ENCODE measurements around the gene UNCX.
"Not testable (repeated sequence)": the region's sequence is repeated elsewhere in the genome, so short reads cannot be mapped to it uniquely, and the experiment has no call there.

Gene UNCX

DNA sequence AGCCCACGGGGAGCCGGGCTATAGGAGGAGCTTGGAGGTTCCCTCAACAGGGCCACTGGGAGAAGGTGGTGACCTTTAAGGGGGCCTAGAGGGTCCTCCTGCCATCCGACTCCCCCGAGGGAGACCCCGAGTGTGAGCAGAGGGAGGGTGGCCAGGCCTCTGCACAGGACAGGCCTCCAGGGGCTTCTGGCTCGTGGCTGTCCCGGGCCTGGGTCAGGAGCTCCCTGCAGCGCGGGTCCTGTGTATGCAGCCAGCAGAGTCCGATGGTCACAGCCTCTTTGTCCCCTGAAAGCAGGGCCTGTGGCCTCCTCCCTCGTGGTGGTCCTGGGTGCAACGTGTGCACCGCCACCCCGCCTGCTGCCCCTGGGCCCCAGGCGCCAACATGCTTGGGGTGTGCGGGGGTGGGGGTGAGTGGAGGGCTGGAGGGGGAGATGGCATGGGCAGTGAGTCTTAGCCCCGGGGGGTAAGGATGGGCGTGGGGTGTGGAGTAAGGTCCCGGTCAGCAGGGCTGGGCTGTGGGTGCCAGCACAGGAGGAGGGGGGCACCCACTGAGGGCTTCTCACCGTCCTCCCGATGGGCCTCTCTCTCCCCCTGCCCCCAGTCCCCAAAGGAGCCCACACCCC, 27.1 kb downstream of the UNCX start:
- DNase-seq = no peak

- DNase-seq = no peak
Observed at GRCh38 chr7:1260244-1260635, 27.6 kb downstream of the UNCX start.

DNA sequence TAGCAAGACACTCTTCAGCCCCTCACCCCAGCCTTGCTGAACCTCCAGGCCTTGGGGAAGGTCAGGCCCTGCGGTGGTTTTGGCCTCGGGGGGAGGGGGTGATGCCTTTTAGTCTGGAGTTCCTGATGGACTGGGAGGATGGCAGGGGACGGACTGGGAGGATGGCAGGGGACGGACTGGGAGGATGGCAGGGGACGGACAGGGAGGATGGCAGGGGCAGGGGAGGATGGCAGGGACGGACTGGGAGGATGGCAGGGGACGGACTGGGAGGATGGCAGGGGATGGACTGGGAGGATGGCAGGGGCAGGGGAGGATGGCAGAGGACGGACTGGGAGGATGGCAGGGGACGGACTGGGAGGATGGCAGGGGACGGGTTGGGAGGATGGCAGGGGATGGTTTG, 28.4 kb downstream of the UNCX start:
- not testable (repeated sequence) for DNase-seq

DNA sequence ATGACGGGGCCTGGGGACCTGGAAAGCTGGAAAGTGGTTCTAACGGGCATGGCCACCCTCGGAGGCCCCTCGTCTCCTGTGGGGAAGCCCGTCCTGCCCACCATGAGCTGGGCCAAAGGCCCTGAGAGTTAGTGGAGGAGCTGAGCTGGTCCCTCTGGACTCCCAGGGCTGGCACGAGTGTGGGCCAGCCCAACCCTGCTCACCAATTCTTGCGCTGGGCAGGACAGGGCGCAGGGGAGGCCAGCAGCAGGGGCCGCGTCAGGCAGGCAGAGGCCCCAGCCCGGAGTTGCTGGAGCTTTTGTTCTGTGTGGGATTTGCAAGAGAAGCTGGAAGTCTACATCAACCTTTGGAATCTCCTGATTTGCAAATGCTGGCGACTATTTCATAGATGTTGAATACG, 29.8 kb downstream of the UNCX start:
- no peak for DNase-seq

DNA sequence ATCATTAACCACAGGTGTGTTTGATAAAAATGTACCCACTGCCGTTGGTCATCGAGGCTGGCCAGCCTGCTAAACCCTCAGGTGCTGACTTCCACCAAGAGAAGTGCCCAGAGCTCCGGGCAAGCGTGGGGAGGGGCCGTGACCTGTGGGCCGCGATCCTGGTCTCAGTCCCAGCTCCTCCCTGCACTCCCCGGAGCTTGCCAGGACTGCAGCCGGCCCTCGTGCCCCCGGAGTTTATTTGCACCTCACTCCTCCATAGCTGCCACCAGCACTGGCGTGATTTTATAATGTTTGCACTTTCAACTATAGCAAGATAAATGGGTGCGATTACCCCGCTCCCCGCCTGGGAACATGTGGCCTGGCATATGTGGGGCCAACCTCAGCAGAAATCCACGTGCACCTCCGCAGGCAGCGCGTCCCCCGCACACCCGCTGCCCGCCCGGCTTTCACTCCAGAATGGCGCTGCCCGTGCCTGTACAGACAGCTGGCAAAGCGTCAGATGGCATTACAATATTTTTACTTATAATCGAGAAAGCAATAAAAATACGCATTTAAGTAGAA, 30.8 kb downstream of the UNCX start:
- DNase-seq = no peak

DNA sequence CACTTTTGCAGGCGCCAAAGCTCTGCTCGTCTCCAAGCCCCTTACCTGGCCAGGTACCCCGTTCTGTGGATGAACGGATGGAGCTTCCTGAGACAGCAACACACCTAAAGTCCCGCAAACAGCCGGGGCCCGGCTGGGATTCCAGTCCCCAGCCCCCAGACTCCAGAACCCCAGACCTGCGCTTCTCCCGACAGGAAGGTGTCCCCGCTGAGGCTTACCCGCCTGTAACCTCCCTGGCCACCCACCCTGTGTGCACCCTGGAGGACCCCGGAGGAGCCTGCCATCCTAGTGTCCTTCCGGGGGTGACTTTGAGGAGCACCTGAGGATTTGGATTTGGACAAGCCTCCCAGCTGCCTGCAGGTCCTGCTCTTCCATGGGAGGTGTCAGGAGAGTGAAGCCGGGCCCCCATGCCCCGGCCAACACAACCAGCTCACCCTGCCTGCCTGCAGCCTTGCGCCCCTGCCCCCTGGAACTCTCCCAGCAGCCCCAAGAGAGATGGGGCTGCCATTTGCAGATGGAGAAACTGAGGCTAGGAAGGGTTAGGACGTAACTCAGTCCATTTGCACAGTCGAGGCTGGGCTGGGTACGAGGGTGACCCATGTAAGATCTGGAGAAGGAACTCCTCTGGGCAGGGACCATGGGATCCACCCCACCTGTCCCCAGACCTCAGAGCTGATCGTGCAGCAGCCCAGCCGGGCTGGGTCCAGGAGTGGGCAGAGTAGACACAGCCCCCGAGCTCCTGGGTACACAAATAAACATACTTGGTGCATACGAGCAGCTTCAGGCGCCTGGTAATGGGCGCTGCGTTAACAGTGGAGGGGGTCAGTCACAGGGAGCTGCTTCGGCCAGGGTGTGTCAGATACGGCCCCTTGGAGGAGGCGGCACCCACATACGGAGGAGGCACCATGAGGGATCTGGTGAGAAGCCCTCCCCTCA, 31.9 kb downstream of the UNCX start:
- DNase-seq = no peak

DNA sequence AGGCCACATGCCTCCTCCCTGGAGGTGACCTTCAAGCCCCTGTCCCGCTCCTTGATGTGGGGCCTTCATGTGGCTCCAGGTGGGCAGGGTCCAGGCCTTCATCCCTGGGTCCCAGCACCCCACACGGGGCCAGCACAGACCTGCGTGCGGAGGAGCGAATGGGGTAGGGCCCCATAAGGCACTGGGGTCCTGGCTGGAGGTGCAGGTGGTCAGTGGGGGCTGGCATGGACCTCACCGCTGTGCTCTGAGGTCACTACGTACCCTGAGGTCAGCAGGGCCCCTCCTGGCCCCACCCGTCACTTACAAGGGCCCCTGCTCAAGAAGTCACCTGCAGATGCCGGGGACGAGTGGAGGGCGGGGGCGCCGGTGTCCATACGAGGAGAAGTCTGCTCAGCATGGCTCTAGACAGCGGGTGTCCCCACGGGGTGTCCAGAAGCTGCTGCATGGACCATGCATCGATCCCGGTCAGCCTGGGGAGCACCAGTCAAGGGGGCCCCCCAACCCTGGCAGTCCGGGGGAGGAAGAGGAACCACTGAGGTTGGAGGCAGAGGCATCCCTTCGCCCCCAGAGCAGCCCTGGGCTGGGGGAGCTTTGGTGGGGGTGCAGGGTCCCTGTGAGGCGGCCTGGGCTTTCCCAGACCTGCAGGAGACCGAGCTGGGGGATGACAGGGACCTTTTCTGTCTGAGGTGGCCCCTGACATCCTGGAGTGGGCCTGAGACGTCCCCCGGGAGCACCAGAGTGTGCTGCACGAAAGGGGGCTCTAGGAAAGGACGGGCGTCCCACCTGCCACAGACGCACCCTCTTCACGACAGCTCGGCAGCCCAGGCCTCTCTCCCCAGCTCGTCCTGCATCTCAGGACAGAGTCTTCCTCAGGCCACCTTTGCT, 34.6 kb downstream of the UNCX start:
- no peak for DNase-seq

GRCh38 chr7:1268076-1268815, 35.6 kb downstream of the UNCX start:
- DNase-seq = no peak

GRCh38 chr7:1268866-1269265, 36.2 kb downstream of the UNCX start:
- no peak for DNase-seq

GRCh38 chr7:1269336-1269890, 36.7 kb downstream of the UNCX start:
- DNase-seq = no peak

GRCh38 chr7:1270181-1270580, 37.5 kb downstream of the UNCX start:
- DNase-seq = no peak

- no peak for DNase-seq
Observed at GRCh38 chr7:1271046-1271445, 38.4 kb downstream of the UNCX start.

DNA sequence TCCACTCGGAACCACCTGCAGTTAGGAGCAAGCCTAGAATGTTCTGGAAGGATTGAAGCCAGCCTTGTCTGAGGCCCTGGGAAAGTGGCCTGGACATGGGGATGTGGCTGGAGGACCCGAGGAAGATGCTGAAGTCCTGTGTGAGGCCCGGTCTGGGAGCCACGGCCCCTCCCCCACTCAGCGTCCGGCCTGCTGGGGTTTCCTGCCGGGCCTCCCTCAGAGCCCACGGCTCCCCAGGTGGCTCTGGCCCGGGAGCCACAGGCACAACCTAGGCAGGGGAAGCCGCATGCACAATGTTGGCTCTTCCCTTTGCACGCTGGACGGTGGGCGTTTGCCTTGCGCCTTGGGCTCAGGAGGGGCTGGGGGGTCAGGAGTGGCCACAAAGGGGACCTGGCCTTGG, 39.0 kb downstream of the UNCX start:
- no peak for DNase-seq

DNA sequence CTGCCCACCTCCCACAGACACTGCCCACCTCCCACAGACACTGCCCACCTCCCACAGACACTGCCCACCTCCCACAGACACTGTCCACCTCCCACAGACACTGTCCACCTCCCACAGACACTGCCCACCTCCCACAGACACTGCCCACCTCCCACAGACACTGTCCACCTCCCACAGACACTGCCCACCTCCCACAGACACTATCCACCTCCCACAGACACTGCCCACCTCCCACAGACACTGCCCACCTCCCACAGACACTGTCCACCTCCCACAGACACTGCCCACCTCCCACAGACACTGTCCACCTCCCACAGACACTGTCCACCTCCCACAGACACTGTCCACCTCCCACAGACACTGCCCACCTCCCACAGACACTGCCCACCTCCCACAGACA, 39.5 kb downstream of the UNCX start:
- DNase-seq = not testable (repeated sequence)

DNA sequence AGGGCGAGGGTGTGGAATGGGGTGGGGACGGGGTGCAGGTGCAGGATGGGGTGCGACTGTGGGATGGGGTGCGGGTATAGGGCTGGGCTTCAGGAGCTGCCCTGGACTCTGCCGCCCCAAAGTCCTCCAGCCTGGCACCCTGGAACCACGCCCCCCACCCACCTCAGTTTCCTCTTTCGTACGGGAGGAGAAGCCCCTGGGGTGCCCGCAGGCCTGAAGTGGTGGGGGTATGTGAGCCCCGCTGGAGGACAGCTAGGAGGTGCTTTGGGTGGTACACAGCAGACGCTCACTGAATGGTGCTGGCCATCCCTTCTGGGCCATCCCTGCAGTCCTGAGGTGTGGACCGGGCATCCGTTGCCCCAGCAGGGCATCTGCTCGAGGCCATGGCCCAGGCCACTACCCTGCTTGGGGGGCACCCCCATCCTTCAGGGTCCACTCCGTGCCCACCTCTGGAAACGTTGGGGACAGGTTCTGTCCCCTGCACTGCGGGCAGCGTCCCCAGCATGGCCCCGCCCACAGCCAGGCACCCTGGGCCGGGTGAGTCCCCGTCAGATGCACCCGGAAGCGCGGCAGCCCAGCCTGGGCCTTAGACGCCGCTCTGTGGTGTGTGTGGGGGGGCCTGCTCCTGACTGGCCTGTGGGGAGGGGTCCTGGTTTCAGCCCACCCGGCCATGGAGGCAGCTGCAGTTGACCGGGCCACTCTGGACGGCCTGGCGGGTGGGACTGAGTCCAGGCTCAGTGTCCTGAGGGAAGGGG, 41.6 kb downstream of the UNCX start:
- DNase-seq = no peak

DNA sequence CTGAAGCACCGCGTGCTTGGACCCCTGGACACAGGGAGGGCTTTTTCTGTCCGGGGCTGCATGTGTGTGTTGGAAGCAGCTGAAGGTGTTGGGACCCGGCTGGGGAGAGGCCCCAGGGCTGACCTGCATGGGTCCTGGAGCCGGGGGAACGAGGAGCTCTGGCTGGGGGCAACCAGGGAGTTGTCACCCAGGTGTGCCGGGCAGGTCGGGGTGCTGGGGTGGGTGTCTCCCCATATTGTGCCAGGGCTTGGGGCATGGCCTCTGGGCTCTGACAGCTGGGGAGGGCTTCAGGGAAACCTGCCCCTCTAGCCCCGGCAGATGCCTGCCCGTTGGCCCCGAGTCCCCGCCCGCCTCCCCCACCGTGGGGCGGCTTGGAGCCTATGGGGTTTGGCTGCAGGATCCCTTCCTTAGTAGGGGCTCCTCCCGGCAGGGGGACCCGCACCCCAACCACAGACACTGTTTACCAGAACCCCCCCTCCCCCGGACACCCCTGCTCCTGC, 42.3 kb downstream of the UNCX start:
- no peak for DNase-seq

DNA sequence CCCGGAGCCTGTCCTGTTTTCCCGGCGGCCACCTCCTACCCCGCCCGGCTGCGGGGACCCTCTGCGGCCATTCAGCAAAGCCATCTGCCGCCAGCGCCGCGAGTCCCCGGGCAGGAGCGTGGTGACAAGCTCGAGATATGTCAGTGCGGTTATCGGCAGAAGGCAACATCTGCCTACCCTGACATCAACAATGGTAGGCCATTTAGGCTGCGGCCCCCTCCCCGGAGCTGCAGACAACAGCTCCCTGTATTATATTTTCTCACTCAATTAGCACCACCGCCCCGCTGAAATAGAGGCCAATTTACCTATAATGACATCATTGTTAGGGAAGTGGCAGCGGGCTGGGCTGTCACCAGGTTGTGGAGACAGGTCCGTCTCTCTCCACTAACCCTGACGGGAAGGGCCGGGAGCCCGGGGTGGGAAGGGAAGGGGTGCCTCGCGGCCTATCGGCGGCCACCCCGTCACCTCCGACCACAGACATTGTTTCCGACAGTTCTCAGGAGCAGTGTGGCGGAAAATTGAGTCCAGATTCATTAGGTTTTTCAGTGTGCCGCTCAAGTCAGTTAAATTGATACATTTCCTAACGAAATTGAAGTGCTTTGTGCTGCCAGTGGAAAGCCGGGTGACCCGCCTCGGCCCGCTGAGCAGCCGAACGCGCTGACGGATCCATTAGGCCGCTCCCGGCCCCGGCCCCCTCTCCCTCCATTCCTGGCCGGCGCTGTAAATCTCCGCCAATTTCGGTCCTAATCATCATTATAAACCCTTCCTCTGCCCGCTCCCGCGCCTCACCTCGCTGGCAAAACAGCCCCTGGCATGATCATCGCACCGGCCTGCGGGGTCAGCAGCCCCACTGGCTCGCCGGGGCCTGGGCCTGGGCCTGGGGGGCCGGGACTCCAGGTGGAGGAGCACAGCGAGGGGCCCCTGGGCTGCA, 43.0 kb downstream of the UNCX start:
- no peak for DNase-seq

DNA sequence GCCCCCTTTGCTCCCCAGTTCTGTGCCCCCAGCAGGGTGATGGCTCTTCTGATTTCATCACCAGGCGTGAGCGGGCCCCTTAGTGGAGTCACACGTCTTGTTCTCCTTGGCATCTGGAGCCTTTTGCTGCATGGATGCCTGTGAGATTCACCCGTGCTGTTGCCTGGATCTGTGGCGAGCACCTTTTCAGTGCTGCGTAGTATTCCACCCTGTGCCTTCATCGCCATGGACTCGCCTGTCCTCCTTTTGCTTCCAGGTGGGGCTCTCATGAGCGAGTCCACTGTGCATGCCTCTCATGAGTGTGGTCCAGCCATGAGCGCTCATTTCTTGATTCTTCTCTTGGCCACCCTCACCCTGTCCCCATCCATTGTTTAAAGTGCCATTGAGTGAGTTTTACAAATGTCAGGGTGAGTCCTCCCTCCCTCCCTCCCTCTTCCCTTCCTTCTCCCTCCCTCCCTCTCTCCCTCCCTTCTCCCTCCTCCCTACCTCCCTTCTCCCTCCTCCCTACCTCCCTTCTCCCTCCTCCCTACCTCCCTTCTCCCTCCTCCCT, 44.0 kb downstream of the UNCX start:
- no peak for DNase-seq

GRCh38 chr7:1278543-1278942, 45.9 kb downstream of the UNCX start:
- no peak for DNase-seq

DNA sequence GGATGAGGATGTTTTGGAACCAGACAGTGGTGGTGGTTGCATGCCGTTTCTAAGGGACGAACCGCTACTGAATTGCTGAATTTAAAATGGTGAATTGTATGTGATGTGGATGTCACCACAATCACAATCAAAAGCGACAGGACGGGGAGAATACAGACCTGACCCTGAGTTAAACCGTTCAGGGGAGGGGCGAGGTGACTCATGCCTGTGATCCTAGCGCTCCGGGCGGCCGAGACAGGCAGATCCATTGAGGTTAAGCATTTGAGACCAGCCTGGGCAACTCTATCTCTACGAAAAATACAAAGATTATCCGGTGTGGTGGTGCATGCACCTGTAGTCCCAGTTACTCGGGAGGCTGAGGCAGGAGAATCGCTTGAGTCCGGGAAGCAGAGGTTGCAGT, 46.4 kb downstream of the UNCX start:
- DNase-seq = no peak

Data from activated CD4-positive, alpha-beta T cell treated with anti-CD3 and anti-CD28 coated beads, Interleukin-2, amount 50 U/mL, for 16 hours (primary cell).